GM23338 (cell line): ENCODE results near the gene ASXL3. TPM values are rescaled to one million over a fixed set of nuclear protein-coding genes. Genes with fewer than 3 reads are reported as not detected.

Experiments
- ATAC-seq: fragments of 200-7000 bp; cut with Tn5 transposase; 3 replicates; pipeline ENCODE4 v1.9.1; 2020
- DNase-seq: peaks from one replicate; pipeline ENCODE4 v3.0.0-alpha.2; 2015; ENCODE audit warnings: low spot score
- H2AFZ ChIP-seq: fragments of 200-600 bp; sonication (generic); 2 replicates; pipeline ENCODE4 v1.8.0; 2016; ENCODE audit warnings: antibody characterized with exemption, mild to moderate bottlenecking, moderate library complexity
- H3F3A ChIP-seq: fragments of 200-600 bp; sonication (generic); replicated peaks from 2 replicates; pipeline ENCODE4 v1.8.0; 2017; ENCODE audit warnings: antibody characterized with exemption, mixed run types, low read depth
- H3K27ac ChIP-seq: fragments of 200-600 bp; sonication (generic); 2 replicates; pipeline ENCODE4 v1.6.1; 2016; ENCODE audit warnings: low read depth
- H3K27me3 ChIP-seq: fragments of 200-600 bp; sonication (generic); 2 replicates; pipeline ENCODE4 v1.8.0; 2016; ENCODE audit warnings: mild to moderate bottlenecking, mixed run types, moderate library complexity; ENCODE audit not compliant: insufficient read depth
- H3K36me3 ChIP-seq: fragments of 200-600 bp; sonication (generic); 2 replicates; pipeline ENCODE4 v1.8.0; 2016; ENCODE audit warnings: mild to moderate bottlenecking; ENCODE audit not compliant: insufficient read depth
- H3K4me1 ChIP-seq: fragments of 200-600 bp; sonication (generic); 2 replicates; pipeline ENCODE4 v1.8.0; 2016; ENCODE audit warnings: mild to moderate bottlenecking, moderate library complexity; ENCODE audit not compliant: insufficient read depth
- H3K4me2 ChIP-seq: fragments of 200-600 bp; sonication (generic); 2 replicates; pipeline ENCODE4 v1.7.1; 2017; ENCODE audit warnings: mixed run types
- H3K4me3 ChIP-seq: fragments of 200-600 bp; sonication (generic); 2 replicates; pipeline ENCODE4 v1.6.1; 2016; ENCODE audit warnings: mixed run types
- H3K79me2 ChIP-seq: fragments of 200-600 bp; sonication (generic); replicated peaks from 2 replicates; pipeline ENCODE4 v1.8.0; 2017; ENCODE audit warnings: mild to moderate bottlenecking; ENCODE audit not compliant: insufficient read depth
- H3K9me2 ChIP-seq: fragments of 200-600 bp; sonication (generic); 2 replicates; pipeline ENCODE4 v1.8.0; 2017; ENCODE audit not compliant: insufficient read depth
- H4K20me1 ChIP-seq: fragments of 200-600 bp; sonication (generic); replicated peaks from 2 replicates; pipeline ENCODE4 v1.8.0; 2017; ENCODE audit warnings: mild to moderate bottlenecking; ENCODE audit not compliant: insufficient read depth
- H3K27ac Mint-ChIP-seq: 2 replicates; pipeline ENCODE4 v1.8.0; 2020; ENCODE audit warnings: inconsistent platforms, mild to moderate bottlenecking, moderate library complexity, mixed read lengths
- H3K27me3 Mint-ChIP-seq: 3 replicates; pipeline ENCODE4 v1.8.0; 2022; ENCODE audit warnings: low read depth, mild to moderate bottlenecking, moderate library complexity, mixed read lengths, inconsistent platforms; ENCODE audit not compliant: insufficient read depth, poor library complexity
- H3K36me3 Mint-ChIP-seq: 3 replicates; pipeline ENCODE4 v1.8.0; 2021; ENCODE audit warnings: low read depth, mild to moderate bottlenecking, inconsistent platforms, moderate library complexity, mixed read lengths
- H3K4me1 Mint-ChIP-seq: 3 replicates; pipeline ENCODE4 v1.8.0; 2020; ENCODE audit warnings: mild to moderate bottlenecking, inconsistent platforms, mixed read lengths
- H3K4me3 Mint-ChIP-seq: 3 replicates; pipeline ENCODE4 v1.8.0; 2021; ENCODE audit warnings: moderate library complexity, mild to moderate bottlenecking, inconsistent platforms, mixed read lengths
- H3K9me3 Mint-ChIP-seq: 3 replicates; pipeline ENCODE4 v1.8.0; 2020; ENCODE audit warnings: moderate library complexity, mild to moderate bottlenecking, inconsistent platforms, mixed read lengths
- EZH2 ChIP-seq: fragments of 200-600 bp; sonication (generic); IDR thresholded peaks from one replicate; pipeline ENCODE4 v1.8.0; 2017; ENCODE audit warnings: antibody characterized with exemption, mild to moderate bottlenecking, low read depth; ENCODE audit not compliant: unreplicated experiment
- ZNF462 ChIP-seq: fragments of 250-450 bp; sonication (Bioruptor Pico); IDR thresholded peaks from 2 replicates; pipeline ENCODE4 v1.5.0; 2020; ENCODE audit warnings: mild to moderate bottlenecking, moderate library complexity
- polyA plus RNA-seq: library from polyadenylated mRNA; unstranded; fragments of >200 nt; fragmentation: Nextera tagmentation; extraction: Ambion mirVana; gene quantifications from 2 replicates; pipeline ENCODE4 v1.2.1, GENCODE V29; 2016
- total RNA-seq: library from RNA; depleted of rRNA; stranded (reverse); fragments of >200 nt; shearing (Covaris generic); gene quantifications from 2 replicates; pipeline ENCODE4 v1.2.3, GENCODE V29; 2014

Gene ASXL3
- total and polyA plus RNA-seq, 2 experiments from 2014 or later, result 0.23 to 1.4 TPM

GRCh38 chr18:33578518-33579348 lies 714 bp downstream of the ASXL3 start:
- Histone ChIP-seq H3K4me3 (peak overlapping the region; percentile 70), H3K27ac (no peak overlapping the region), H3K4me1 (peaks cover 37% of the 10 kb centered on the region), H3K9me2 (no peaks in the 10 kb centered on the region), H3K36me3 (no peaks in the 10 kb centered on the region), H3F3A (no peaks in the 10 kb centered on the region), H3K79me2 (no peaks in the 10 kb centered on the region), H3K4me2 (peak overlapping the region; percentile 89), H4K20me1 (no peaks in the 10 kb centered on the region), H3K27me3 (peaks cover 46% of the 10 kb centered on the region), H2AFZ (peak overlapping the region; percentile 88)
- DNase-seq (peak; percentile 47), ATAC-seq (peak; percentile 67)
- Mint-ChIP-seq H3K27me3 (peaks cover 10% of the 10 kb centered on the region), H3K4me1 (peaks cover 27% of the 10 kb centered on the region), H3K36me3 (peaks cover 3% of the 10 kb centered on the region; the same call in 2 of the 3 replicates), H3K4me3 (peak overlapping the region; percentile 79; the same call in 2 of the 3 replicates), H3K27ac (no peak overlapping the region), H3K9me3 (no peaks in the 10 kb centered on the region; the same call in 2 of the 3 replicates)
- TF ChIP-seq EZH2 (peak; percentile 44), ZNF462 (no peak)
